DND-41 (cell line): Measurements from ENCODE around the gene COMMD9.
"Not testable (repeated sequence)": the region's sequence is repeated elsewhere in the genome, so short reads cannot be mapped to it uniquely, and the experiment has no call there.

Experiments used
- ATAC-seq: fragments of 200-7000 bp; cut with Tn5 transposase; 3 replicates; pipeline ENCODE4 v1.9.1; 2021; ENCODE audit warnings: low read depth; ENCODE audit not compliant: insufficient read depth
- DNase-seq: peaks from one replicate; pipeline ENCODE4 v3.0.0-alpha.2; 2020
- H2AFZ ChIP-seq: 2 replicates; pipeline ENCODE4 v1.6.0; 2012; ENCODE audit warnings: low read depth, low read length
- H3K27ac ChIP-seq: 2 replicates; pipeline ENCODE4 v1.5.1; 2012; ENCODE audit warnings: low read length, inconsistent platforms
- H3K27me3 ChIP-seq: fragments of 200-600 bp; sonication (generic); 2 replicates; pipeline ENCODE4 v1.6.0; 2012; ENCODE audit warnings: low read length, mild to moderate bottlenecking, inconsistent platforms; ENCODE audit not compliant: insufficient read depth, poor library complexity
- H3K36me3 ChIP-seq: 2 replicates; pipeline ENCODE4 v1.5.1; 2012; ENCODE audit warnings: low read length, inconsistent platforms; ENCODE audit not compliant: insufficient read depth
- H3K4me1 ChIP-seq: 2 replicates; pipeline ENCODE4 v1.5.1; 2012; ENCODE audit warnings: mild to moderate bottlenecking, low read length; ENCODE audit not compliant: insufficient read depth
- H3K4me2 ChIP-seq: 2 replicates; pipeline ENCODE4 v1.6.0; 2012; ENCODE audit warnings: mild to moderate bottlenecking, moderate library complexity, low read length, inconsistent platforms; ENCODE audit not compliant: insufficient read depth
- H3K4me3 ChIP-seq, 2 experiments: fragments of 200-600 bp in 1 of 2; shearing (Covaris generic) in 1 of 2; 2 replicates each; pipeline ENCODE4 v1.5.1; 2012 to 2016; ENCODE audit warnings: inconsistent platforms in 2 of 2, low read length in 2 of 2, mild to moderate bottlenecking in 2 of 2, low read depth in 1 of 2, moderate library complexity in 1 of 2
- H3K79me2 ChIP-seq: 2 replicates; pipeline ENCODE4 v1.6.0; 2012; ENCODE audit warnings: low read length, inconsistent platforms; ENCODE audit not compliant: insufficient read depth
- H3K9ac ChIP-seq: 2 replicates; pipeline ENCODE4 v1.6.0; 2012; ENCODE audit warnings: low read depth, mild to moderate bottlenecking, inconsistent platforms, low read length, moderate library complexity
- H3K9me3 ChIP-seq: 2 replicates; pipeline ENCODE4 v1.5.1; 2012; ENCODE audit warnings: low read length, moderate library complexity, mild to moderate bottlenecking, inconsistent platforms; ENCODE audit not compliant: insufficient read depth, severe bottlenecking
- H4K20me1 ChIP-seq: 2 replicates; pipeline ENCODE4 v1.6.0; 2012; ENCODE audit warnings: low read length; ENCODE audit not compliant: insufficient read depth
- EZH2 ChIP-seq: IDR thresholded peaks from 3 replicates; pipeline ENCODE4 v1.6.1; 2012; ENCODE audit warnings: borderline replicate concordance, low read depth, mild to moderate bottlenecking, moderate library complexity, low read length, inconsistent platforms; ENCODE audit not compliant: severe bottlenecking
- TF ChIP-seq, protein P1 (sequence below): IDR thresholded peaks from 2 replicates; pipeline ENCODE4 v1.5.1; 2012; ENCODE audit warnings: borderline replicate concordance, low read length, moderate library complexity, mild to moderate bottlenecking; ENCODE audit not compliant: poor library complexity, severe bottlenecking; ENCODE audit errors: extremely low read depth

COMMD9 gene

DNA sequence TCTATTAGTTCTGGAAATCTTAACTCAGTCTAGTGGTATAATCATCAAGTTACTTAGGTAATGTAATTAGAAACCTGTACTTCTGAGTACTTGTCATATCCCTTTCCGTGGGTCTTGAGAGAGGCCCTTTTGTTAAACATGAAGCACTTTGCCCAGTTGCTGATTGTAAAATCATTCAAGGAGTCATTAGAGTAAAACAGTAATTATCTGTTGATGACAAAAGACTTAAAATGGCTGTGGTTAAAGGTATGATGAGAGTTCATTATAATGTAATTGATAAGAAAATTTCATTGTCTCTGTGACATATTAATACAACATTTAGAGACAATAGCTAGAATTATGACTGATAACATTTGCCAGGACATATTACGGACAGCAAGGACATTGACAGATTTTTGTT lies 41.2 kb upstream of the COMMD9 start:
- Histone ChIP-seq H3K36me3 (no peaks in the 10 kb centered on the region), H3K4me1 (no peaks in the 10 kb centered on the region), H3K27ac (no peak overlapping the region), H4K20me1 (no peaks in the 10 kb centered on the region), H3K27me3 (peaks cover 2% of the 10 kb centered on the region), H3K79me2 (no peaks in the 10 kb centered on the region), H3K4me2 (no peak overlapping the region), H3K4me3 (no peak overlapping the region), H3K9me3 (no peaks in the 10 kb centered on the region), H2AFZ (no peak overlapping the region), H3K9ac (no peak overlapping the region)
- DNase-seq (no peak), ATAC-seq (no peak)
- TF ChIP-seq, protein P1, sequence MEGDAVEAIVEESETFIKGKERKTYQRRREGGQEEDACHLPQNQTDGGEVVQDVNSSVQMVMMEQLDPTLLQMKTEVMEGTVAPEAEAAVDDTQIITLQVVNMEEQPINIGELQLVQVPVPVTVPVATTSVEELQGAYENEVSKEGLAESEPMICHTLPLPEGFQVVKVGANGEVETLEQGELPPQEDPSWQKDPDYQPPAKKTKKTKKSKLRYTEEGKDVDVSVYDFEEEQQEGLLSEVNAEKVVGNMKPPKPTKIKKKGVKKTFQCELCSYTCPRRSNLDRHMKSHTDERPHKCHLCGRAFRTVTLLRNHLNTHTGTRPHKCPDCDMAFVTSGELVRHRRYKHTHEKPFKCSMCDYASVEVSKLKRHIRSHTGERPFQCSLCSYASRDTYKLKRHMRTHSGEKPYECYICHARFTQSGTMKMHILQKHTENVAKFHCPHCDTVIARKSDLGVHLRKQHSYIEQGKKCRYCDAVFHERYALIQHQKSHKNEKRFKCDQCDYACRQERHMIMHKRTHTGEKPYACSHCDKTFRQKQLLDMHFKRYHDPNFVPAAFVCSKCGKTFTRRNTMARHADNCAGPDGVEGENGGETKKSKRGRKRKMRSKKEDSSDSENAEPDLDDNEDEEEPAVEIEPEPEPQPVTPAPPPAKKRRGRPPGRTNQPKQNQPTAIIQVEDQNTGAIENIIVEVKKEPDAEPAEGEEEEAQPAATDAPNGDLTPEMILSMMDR = no peak
- no peak for TF ChIP-seq EZH2

DNA sequence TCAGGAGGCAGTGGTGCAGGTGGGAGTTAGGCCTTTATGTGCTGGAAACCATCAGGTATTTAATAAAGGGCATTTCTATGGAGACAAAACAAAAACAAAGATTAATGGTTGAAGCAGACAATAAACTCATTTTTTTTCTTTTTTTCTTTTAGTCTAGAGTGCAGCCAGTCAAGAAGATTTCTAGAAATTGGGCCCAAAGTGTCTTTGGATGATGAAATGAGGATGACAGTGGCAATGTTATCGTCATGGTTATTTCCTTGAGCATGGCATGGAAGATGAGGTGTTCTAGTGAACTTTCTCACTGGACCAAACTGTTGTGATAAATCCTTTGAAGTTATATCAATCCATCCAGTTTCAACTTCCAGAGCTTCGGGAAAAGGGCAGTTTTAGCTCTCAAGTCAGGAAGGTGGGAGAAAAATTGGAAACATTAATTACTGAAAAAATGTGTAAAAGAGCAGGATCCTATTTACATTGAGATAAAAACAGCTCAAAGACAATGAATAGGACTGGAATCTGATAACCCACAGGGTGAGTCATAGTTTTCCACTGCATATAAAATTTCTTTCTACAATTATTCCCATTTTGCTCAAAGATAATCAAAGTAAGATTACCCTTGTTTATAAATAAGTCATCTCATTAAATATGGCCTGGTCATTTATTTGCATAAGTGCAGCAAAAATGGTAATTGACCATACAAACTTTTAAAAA lies 39.9 kb upstream of the COMMD9 start:
- ATAC-seq (no peak), DNase-seq (no peak)
- Histone ChIP-seq H2AFZ (no peak overlapping the region), H3K27me3 (peaks cover 2% of the 10 kb centered on the region), H3K4me2 (no peak overlapping the region), H3K4me3 (no peak overlapping the region), H4K20me1 (no peaks in the 10 kb centered on the region), H3K27ac (no peak overlapping the region), H3K4me1 (no peaks in the 10 kb centered on the region), H3K9me3 (no peaks in the 10 kb centered on the region), H3K79me2 (no peaks in the 10 kb centered on the region), H3K9ac (no peak overlapping the region), H3K36me3 (no peaks in the 10 kb centered on the region)
- TF ChIP-seq EZH2 = no peak
- TF ChIP-seq, protein P1 = no peak

DNA sequence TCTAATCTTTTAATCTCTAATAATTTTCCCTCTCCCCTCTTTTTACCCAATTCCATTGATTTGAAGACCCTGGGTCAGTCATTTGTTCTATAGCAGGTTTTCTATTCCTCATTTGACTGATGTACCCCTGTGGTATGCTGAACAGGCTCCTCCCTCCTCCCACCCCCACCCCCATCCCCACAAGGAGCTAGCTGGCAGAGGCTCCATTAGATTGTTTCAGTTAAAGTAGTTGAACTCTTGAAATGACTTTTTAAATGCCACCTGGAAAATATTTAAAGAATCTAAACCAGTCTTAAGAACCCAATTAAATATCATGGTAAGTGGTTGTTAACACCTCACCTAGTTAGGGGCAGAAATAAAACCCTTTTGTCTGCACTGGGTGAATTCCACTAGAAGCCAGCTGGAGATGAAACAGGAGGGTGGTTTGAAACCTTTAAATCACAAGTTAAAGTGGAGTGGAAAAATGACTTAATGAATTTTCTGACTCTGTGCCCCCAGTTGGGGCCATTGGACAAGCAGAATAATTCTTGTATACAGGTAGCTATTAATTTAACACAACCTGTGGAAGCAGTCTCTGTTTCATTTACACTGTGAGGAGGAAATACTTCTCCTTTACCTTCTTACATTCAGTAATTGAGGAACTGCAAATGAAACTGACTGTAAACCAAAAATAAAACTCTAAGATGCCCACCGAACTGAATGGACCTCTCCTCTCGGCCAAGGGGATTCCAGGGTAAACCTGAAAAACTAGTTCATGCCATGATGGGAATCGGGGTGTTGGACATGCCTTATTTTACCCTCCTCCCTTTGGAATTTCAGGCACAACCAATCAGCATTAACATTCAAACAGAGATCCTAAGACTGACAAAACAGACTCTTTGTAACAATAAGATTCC lies 37.5 kb upstream of the COMMD9 start:
- no peak for TF ChIP-seq EZH2
- TF ChIP-seq, protein P1 = no peak
- Histone ChIP-seq H3K36me3 (no peaks in the 10 kb centered on the region), H3K27ac (no peak overlapping the region), H4K20me1 (no peaks in the 10 kb centered on the region), H2AFZ (no peak overlapping the region), H3K4me1 (no peaks in the 10 kb centered on the region), H3K27me3 (peaks cover 8% of the 10 kb centered on the region), H3K9me3 (no peaks in the 10 kb centered on the region), H3K4me3 (no peak overlapping the region), H3K79me2 (no peaks in the 10 kb centered on the region), H3K9ac (no peak overlapping the region), H3K4me2 (no peak overlapping the region)
- no peak for DNase-seq
- no peak for ATAC-seq

DNA sequence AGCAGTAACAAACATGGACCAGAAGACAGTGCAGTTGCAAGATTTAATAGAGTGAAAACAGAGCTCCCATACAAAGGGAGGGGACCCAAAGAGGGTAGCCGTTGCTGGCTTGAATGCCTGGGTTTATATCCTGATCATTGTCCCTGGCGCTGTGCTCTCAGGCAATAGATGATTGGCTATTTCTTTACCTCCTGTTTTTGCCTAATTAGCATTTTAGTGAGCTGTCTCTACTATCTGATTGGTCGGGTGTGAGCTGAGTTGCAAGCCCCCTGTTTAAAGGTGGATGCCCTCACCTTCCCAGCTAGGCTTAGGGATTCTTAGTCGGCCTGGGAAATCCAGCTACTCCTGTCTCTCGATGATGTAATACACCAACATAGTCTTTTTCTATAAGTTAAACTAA lies 36.2 kb upstream of the COMMD9 start:
- H3K9ac ChIP-seq, H3K4me1 ChIP-seq, H4K20me1 ChIP-seq, H3K4me2 ChIP-seq, H3K79me2 ChIP-seq, H3K36me3 ChIP-seq, H2AFZ ChIP-seq, H3K27ac ChIP-seq, H3K9me3 ChIP-seq, DNase-seq, ATAC-seq, H3K4me3 ChIP-seq: not testable (repeated sequence)
- H3K27me3 ChIP-seq = peaks cover 13% of the 10 kb centered on the region

DNA sequence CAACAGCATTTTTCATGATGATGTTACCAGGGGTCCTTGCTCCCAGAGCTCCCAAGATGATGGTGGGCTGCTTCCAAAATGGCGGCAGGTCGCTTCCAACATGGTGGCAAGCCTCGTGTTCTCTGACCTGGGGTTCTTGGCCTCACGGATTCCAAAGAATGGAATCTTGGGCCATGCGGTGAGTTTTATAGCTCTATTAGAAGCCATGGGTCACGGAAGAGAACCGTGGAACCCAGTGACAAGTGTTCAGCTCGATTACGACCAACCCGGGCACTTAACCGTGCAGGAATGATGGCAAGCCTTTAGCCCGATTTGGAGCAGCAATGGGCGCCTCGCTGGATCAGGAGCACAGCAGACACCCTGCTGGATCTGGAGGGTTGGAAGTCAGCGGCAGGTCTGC lies 35.7 kb upstream of the COMMD9 start:
- not testable (repeated sequence) for H3K4me3 ChIP-seq, H3K9me3 ChIP-seq, H4K20me1 ChIP-seq, H3K36me3 ChIP-seq, H2AFZ ChIP-seq, DNase-seq, H3K27ac ChIP-seq, H3K4me2 ChIP-seq, H3K4me1 ChIP-seq, H3K79me2 ChIP-seq, ATAC-seq, H3K9ac ChIP-seq
- peaks cover 13% of the 10 kb centered on the region for H3K27me3 ChIP-seq
